NCI-H69 (cell line): ENCODE measurements around the gene PHKB.
"Not testable (repeated sequence)": the region's sequence is repeated elsewhere in the genome, so short reads cannot be mapped to it uniquely, and the experiment has no call there.

Experiments used
- DNase-seq: peaks from one replicate; lab custom pipeline; 2025; lab: John Stamatoyannopoulos, UW

Gene PHKB

GRCh38 chr16:47470211-47470610 is 9.1 kb downstream of the PHKB start:
- DNase-seq = no peak

- no peak for DNase-seq
Measured at GRCh38 chr16:47470810-47471209, 9.7 kb downstream of the PHKB start.

- DNase-seq = not testable (repeated sequence)
Measured at GRCh38 chr16:47473004-47473403, 11.9 kb downstream of the PHKB start.

GRCh38 chr16:47473792-47474191 is 12.7 kb downstream of the PHKB start:
- DNase-seq = no peak

- DNase-seq = no peak
Measured at GRCh38 chr16:47475786-47476185, 14.7 kb downstream of the PHKB start.

- DNase-seq = no peak
Measured at GRCh38 chr16:47476654-47477345, 15.7 kb downstream of the PHKB start.

GRCh38 chr16:47477679-47478078 is 16.5 kb downstream of the PHKB start:
- no peak for DNase-seq

GRCh38 chr16:47480410-47480809 is 19.3 kb downstream of the PHKB start:
- no peak for DNase-seq

GRCh38 chr16:47481698-47482374 is 20.7 kb downstream of the PHKB start:
- no peak for DNase-seq

- DNase-seq = no peak
Measured at GRCh38 chr16:47483616-47484015, 22.5 kb downstream of the PHKB start.

- no peak for DNase-seq
Measured at GRCh38 chr16:47486856-47487255, 25.7 kb downstream of the PHKB start.

- no peak for DNase-seq
Measured at GRCh38 chr16:47488051-47488450, 26.9 kb downstream of the PHKB start.

GRCh38 chr16:47490471-47490870 is 29.3 kb downstream of the PHKB start:
- DNase-seq = no peak

- DNase-seq = no peak
Measured at GRCh38 chr16:47492036-47492427, 30.9 kb downstream of the PHKB start.

- peak; percentile 80 for DNase-seq
Measured at GRCh38 chr16:47492428-47493377, 31.6 kb downstream of the PHKB start.

GRCh38 chr16:47493381-47494337 is 32.5 kb downstream of the PHKB start:
- no peak for DNase-seq

- no peak for DNase-seq
Measured at GRCh38 chr16:47499080-47499699, 38.1 kb downstream of the PHKB start.

- no peak for DNase-seq
Measured at GRCh38 chr16:47499700-47500264, 38.7 kb downstream of the PHKB start.

- DNase-seq = peak; percentile 50
Measured at GRCh38 chr16:47503936-47504335, 42.8 kb downstream of the PHKB start.

- DNase-seq = no peak
Measured at GRCh38 chr16:47504599-47504998, 43.5 kb downstream of the PHKB start.

GRCh38 chr16:47506800-47507199 is 45.7 kb downstream of the PHKB start:
- no peak for DNase-seq
